ENCODE measurements around the gene C4orf50. TPM values are rescaled to one million over a fixed set of nuclear protein-coding genes. Genes with fewer than 3 reads are reported as not detected.

The C4orf50 gene
- total and polyA plus RNA-seq, 2 of the 13 experiments (the other 11 are each of a cell fraction or from before 2014, with no cell fraction given) = not detected

GRCh38 chr4:6047130-6047673 lies 29.0 kb upstream of the C4orf50 start:
- Histone ChIP-seq H3K27ac (ENCODE audit: extremely low read length, insufficient read depth, low read length) (no peak overlapping the region), H3K4me2 (ENCODE audit: low read depth, low read length) (no peak overlapping the region), H3K9me3 (ENCODE audit: low read length) (no peaks in the 10 kb centered on the region), H3K4me3 (replicated peaks in 1 of 3; ENCODE audit: insufficient read depth in 1 of 3, low read depth in 2 of 3, low read length in 3 of 3) (no peak overlapping the region), H3K27me3 (ENCODE audit: control insufficient read depth in 1 of 2, insufficient read depth in 2 of 2, low read length in 2 of 2) (peaks cover 12 to 52% of the 10 kb centered on the region in 2 experiments; a peak in 3 of 5 replicates), H3K4me1 (ENCODE audit: insufficient read depth, low read length) (no peaks in the 10 kb centered on the region), H3K79me2 (ENCODE audit: insufficient read depth, low read length) (no peaks in the 10 kb centered on the region), H2AFZ (ENCODE audit: low read length) (no peak overlapping the region), H3K36me3 (replicated peaks in 1 of 2; ENCODE audit: control insufficient read depth in 1 of 2, insufficient read depth in 2 of 2, low read length in 2 of 2) (no peaks in the 10 kb centered on the region), H3K9ac (ENCODE audit: insufficient read depth, low read depth, low read length) (no peak overlapping the region), H4K20me1 (ENCODE audit: insufficient read depth, low read length) (no peaks in the 10 kb centered on the region)
- DNase-seq (ENCODE audit: low spot score) (no peak), ATAC-seq (no peak), FAIRE-seq (no peak)
- BruUV-seq (replicated peaks) = no TSS peak
- in situ Hi-C loops (cut with HindIII; ENCODE audit: extremely low pct_ligation_motif_present, low pct_unique_long_range_greater_than_20kb) (no loop called here), intact Hi-C loops (cut with micrococcal nuclease; ENCODE audit: unreplicated experiment) (no loop called here)
- POLR2A ChIA-PET = no interaction called here
- CTCF ChIA-PET (ENCODE audit: low intra/inter-chr PET ratio, low total read pairs) = no interaction called here
- WGBS (ENCODE audit: low lambda C conversion rate) = 0% methylated on average over 2 of the region's 15 CpGs
- TF ChIP-seq MAFF (IDR thresholded peaks at IDR 0.05; ENCODE audit: low read depth, low read length) (peak; percentile 59; the same call in 1 of the 2 replicates), CBX5 (CRISPR knock-in tag; IDR thresholded peaks at IDR 0.05; ENCODE audit: borderline replicate concordance) (no peak), MAFK (conservative IDR thresholded peaks at IDR 0.05 in 1 of 2, IDR thresholded peaks at IDR 0.05 in 1 of 2; ENCODE audit: low read length in 2 of 2) (peak; percentile 59 to 74; a peak in 3 of 4 replicates), REPIN1 (CRISPR knock-in tag; IDR thresholded peaks at IDR 0.05; ENCODE audit: borderline replicate concordance, low read depth) (no peak), ZNF687 (CRISPR knock-in tag; IDR thresholded peaks at IDR 0.05) (no peak), POLR2G (IDR thresholded peaks at IDR 0.05; ENCODE audit: low read depth, low read length) (no peak), ZNF318 (CRISPR knock-in tag; IDR thresholded peaks at IDR 0.05) (no peak)

All from HepG2 (cell line).